Activated CD8-positive, alpha-beta memory T cell treated with anti-CD3 and anti-CD28 coated beads, Interleukin-2, amount 50 U/mL, for 48 hours (primary cell): ENCODE results near the gene SERTAD1.

ENCODE experiments used
- DNase-seq: peaks from one replicate; pipeline ENCODE4 v3.0.0-alpha.2; 2020

SERTAD1 gene

GRCh38 chr19:40374084-40374483 is 51.7 kb downstream of the SERTAD1 start:
- DNase-seq, result no peak

DNA sequence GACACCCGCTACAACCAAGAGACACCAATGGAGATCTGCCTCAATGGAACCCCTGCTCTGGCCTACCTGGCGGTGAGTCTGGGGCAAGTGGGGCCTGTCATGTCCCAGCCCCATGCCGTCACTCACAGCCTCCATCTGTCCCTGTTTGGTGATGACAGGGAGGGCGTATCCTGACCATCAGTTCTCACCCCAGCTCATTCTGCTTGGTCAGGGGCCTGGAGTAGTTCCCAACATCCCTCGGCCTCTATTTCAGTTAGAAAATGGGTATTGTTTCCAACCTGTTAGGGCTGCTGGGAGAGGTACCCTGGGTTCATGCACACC is 54.0 kb downstream of the SERTAD1 start:
- DNase-seq, result no peak
